ENCODE measurements around the gene NMD3.

NMD3 gene

DNA sequence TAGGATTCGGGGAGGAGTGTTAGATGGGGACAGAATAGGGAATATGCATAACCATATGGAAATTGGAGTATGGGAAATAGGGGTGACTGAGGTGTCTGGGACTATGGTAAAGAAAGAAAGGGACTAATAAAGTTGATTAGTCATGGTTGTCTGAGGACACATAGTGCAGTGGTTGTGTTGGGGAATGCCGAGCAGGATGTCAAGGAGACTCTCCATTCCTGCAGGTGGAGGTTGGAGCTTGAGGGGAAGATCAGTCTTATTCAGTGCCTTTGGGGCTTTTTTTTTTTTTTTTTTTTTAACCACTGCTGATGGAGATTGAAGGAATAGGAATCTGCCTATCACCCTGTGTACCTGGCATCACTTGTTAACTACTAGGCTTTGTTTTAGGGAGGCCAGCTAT, 10.8 kb downstream of the NMD3 start:
- no peak for DNase-seq (ENCODE audit: low spot score)

DNA sequence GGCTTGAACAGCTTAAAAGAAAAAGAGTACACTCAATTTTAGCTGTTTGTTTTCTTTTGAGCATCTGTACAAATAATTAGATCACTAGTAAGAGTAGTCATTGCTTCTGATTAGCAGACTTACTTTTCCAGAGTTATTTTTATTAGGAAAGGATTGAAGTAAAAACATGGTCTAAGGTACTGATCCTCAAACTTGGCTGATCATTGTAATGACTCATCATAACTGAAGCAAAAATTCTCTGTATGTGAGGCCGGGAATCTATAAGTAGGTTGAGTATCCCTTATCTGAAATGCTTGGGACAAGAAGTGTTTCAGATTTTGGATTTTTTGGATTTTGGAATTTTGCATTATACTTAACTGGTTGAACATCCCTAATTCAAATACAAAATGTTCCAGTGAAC, 12.4 kb downstream of the NMD3 start:
- no peak for DNase-seq (ENCODE audit: low spot score)

DNA sequence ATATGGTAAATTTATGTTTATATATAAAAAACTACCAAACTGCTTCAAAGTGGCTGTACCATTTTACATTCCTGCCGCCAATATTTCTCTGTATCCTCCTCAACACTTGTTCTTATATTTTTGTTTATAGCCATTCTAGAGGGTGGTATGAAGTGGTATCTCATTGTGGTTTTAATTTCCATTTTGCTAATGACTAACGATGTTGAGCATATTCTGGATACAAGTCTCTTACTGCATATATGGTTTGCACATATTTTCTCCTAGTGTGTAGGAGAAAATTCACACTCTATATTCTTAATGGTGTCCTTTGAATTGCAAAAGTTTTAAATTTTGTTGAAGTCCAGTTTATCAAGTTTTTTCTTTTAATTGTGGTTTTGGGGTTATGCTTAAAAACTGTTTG, 15.1 kb downstream of the NMD3 start:
- DNase-seq (ENCODE audit: low spot score) = no peak

DNA sequence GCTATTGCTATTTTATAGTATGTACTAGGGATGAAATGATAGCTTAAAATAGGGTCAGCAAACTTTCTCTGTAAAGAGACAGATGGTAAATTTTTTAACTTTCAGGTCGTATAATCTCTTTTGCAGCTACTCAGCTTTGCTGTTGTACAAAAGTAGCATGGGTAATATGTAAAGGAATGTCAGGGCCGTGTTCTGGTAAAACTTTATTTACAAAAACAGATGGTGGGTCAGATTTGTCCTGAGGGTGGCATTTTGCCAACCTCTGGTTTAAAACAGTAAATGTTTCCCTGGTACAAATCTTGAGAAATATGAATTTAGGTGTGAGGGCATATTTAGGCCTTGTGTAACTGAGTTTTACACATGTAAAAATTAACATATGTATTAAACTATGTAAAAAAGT, 18.6 kb downstream of the NMD3 start:
- DNase-seq (ENCODE audit: low spot score) = no peak

DNA sequence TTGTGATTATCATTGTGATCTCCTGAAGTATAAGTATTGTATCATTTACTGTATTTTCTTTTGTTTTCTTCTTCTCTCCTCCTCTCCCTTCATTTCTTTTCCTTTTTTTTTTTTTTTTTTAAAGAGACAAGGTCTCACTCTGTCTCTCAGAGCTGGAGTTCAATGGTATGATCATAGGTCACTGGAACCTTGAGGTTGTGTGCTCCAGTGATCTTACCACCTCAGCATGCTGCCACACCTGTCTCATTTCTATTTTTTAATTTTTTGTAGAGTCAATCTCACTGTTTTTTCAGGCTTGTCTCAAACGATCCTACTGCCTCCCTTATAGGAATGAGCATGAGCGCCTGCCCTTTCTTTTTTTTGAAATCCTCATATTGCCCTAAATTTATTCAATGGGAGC, 23.4 kb downstream of the NMD3 start:
- no peak for DNase-seq (ENCODE audit: low spot score)

DNA sequence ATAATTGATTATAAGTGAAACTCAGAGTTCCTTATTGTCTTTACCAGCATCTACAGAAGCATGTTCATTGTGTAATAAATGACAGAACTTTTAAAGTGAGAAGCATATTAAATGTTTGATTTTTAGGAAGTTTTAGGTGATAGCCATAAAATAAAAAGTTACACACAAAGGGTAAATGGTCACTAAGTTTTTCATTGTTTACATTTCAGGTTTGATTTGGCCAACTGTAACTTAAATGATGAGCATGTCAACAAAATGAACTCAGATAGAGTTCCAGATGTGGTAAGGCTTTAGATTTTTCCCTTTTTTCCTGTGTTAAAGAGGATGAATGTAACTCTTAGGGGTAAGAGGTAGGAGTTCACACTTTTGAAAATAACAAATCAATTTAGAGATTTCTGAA, 25.9 kb downstream of the NMD3 start:
- no peak for DNase-seq (ENCODE audit: low spot score)

DNA sequence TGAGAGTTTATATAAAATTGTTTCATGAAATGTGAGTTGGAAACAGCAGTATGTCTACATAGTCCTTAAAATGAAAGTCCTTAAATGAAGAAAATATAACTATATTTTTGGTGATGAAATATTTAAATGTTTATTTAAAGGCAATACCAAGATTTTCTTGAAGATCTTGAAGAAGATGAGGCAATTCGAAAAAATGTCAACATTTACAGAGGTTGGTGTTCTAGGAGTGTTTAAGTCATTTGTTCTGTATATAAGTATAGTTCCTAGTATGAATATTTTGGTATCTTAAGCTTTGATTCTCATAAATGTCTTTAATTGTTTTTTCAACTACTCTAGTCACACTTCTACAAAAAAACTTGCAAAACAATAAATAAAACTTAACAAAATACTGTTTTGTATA, 29.0 kb downstream of the NMD3 start:
- DNase-seq (ENCODE audit: low spot score) = no peak

DNA sequence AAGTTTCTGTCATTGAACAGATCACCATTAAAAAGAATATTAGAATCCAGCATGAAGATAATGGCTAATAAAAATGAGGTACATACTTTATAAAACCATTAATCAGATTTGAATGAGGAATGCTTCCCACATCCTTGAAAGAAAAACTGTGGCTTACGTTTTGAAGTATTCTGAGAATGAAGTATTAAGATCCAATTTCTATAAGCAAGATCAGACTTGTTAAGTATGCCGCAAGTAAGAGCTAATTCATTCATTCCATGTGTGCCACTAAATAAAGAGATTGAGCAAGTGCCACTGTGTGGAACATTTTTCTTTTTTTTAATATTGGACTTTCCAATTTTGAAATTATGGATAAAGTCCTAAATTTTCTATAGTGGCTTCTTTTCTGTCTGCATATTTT, 30.6 kb downstream of the NMD3 start:
- DNase-seq (ENCODE audit: low spot score) = no peak

DNA sequence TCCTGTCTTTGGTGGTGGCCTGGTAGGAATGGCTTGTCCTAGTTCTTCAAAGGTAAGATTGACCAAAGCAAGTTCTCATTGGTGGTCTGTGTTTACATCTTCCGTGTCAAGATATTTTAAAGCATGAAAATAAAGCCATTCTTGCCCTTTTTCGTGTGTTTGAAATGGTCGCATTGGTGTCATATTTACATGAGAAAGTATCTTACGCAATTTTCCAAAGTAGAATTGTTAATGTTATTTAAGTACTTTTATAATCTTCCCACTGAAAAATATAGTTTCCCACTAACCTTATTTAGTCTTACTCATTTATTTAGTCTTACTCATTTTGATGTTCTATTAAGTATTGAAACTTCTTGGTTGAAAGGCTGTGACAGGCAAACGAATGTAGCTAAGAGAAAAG, 31.0 kb downstream of the NMD3 start:
- no peak for DNase-seq (ENCODE audit: low spot score)

DNA sequence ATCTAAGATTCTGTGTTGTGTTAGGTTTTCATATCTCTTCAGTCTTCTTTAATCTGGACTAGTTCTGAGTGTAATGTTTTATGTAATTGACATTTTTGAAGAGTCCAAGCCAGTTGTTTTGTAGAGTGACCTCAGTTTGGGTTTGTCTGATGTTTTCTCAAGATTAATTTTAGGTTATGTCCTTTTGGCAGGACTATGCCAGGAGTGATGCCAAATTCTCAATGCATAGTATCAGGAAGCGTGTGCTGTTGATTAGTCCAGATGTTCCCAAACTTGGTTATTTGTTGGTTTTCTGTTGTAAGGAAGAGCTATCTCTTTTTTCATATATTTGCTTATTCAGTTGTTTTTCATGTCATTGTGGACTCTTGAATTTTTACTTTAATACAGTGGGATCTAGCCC, 32.6 kb downstream of the NMD3 start:
- no peak for DNase-seq (ENCODE audit: low spot score)

DNA sequence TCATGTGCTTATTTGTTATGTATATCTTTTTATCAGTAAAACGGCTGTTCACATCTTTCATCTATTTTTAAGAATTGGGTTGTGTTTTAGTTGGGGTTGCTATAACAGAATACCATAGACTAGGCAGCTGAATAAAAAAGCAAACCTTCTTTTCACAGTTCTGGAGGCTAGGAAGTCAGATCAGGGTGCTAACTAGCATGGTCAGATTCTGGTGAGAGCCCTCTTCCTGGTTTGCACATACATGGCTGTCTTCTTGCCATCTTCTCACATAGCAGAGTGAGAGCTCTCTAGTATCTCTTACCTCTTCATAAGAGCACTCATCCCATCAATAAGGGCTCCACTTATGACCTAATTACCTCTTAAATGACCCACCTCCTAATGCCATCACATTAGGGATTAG, 33.8 kb downstream of the NMD3 start:
- DNase-seq (ENCODE audit: low spot score) = no peak

DNA sequence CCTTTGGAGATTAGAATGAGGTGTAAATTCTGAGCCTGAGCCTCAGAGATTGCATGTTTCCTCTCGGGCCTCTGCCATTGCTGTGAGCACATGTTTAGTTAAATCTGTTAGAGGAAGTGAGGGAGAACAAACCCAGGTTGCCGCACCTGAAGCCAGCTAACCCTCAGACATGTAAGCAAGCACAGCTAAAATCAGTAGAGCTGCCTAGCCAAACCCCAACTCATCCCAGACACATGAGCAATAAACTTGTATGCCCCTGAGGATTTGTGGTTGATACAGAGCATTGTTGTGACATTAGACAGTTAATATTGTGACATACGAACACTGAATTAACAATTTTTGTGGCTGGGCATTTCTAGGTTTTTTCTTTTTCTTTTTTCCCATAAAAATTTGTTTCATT, 41.9 kb downstream of the NMD3 start:
- DNase-seq (ENCODE audit: low spot score) = no peak

DNA sequence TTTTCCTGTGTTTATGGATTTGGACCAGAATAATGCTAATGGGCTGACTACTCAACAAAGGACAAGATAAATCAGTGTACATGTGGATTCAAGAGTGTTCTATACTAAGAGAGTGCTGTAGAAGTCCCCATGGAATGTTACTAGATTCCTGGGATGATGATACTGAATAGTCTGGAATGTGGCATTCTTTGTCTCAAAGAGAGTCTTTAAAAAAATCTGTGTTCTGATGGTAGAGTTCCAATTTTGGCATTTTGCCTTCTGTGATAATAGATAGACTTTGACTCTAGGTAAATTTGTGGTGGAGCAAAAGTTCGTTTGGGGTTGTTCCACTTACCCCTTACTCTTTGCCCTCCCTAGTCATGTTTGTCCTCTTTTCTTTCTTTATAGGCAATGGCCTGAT, 43.7 kb downstream of the NMD3 start:
- no peak for DNase-seq (ENCODE audit: low spot score)

DNA sequence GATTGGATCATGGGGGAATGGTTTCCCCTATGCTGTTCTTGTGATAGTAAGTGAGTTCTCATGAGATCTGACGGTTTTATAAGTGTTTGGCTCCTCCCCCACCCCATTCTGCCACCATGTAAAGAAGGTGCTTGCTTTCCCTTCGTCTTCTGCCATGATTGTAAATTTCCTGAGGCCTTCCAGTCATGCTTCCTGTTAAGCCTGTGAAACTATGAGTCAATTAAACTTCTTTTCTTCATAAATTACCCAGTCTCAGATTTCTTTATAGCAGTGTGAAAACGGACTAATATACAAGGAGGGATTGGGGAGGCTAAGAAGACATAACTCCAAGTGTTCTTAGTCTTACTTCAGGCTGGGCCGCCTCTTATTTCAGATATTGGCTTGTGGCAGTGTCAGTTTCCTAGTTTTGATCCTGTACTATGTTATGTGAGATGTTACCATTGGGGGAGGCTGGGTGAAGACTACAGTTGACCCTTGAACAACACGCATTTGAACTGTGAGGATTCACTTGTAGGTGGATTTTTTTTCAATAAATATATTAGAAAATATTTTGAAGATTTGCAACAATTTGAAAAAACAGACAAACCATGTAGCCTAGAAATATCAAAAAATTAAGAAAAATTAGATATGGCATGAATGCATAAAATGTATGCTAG, 44.9 kb downstream of the NMD3 start:
- no peak for DNase-seq (ENCODE audit: low spot score)

DNA sequence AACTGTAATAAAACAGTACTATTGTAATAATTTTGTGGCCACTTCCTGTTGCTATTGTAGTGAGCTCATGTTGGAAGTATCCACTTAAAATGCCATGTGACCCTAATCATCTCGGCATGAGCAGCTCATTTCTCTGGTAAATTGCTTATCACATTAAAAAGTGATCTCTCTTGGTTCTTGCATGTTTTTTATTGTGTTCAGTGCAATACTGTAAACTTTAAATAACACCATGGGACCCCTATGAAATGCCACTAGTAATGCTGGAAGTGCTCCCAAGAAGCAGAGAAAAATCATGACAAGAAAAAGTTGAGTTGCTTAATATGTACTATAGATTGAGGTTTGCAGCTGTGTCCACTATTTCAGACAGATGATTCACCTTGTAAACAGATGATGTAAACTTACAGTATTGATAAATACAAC, 45.6 kb downstream of the NMD3 start:
- DNase-seq (ENCODE audit: low spot score) = no peak

DNA sequence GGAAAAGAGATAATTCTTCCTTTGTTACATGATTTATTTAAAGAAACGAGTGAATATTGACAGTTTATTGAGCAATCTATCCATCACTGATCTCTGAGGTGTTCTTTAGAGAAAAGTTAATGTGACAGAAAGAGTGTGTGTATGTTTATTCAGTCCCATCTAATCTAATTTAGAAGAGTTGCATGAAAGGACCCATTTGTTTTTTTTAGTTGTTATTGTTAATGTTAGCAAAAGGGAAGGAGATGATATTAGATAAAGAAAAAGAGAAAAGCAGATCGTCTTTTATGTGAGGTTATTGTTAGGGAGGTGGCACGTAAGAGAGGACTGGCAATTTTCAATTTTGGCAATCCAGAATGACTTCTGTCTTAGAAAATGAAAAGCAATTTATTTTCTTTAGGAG, 46.5 kb downstream of the NMD3 start:
- no peak for DNase-seq (ENCODE audit: low spot score)

DNA sequence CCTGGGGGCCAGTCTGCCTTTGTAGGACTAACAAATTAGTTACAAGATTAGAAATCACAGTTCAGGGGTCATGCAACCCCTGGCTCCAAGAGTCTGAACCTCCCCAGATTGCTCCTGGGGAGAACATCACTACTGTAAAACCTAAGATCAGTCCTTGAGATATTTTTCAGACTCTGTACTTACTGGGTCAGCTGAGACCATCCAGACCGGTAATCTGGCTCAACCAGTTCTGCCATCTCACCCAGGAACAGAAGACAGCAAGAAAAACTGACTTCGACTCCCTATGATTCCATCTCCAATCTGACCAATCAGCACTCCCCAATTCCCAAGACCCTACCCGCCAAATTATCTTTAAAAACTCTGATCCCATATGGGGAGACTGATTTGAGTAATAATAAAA, 47.5 kb downstream of the NMD3 start:
- no peak for DNase-seq (ENCODE audit: low spot score)

DNA sequence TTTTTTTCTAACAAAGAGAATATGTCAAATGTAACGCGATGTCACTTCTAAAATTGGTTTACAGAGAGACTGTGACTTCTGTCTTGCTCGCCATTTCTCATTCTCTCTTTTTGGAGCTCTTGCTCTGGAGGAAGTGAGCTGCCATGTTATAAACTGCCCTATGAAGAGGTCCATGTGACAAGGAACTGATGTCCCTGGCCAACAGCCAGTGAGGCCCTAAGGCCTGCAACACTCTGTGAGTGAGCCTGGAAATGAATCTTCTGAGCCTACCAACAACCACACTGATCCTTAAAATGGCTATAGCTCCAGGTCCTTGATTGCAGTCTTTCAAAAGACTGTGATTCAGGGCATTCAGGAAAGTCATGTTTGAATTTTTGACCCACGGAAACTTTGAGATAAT, 49.9 kb downstream of the NMD3 start:
- DNase-seq (ENCODE audit: low spot score) = no peak

DNA sequence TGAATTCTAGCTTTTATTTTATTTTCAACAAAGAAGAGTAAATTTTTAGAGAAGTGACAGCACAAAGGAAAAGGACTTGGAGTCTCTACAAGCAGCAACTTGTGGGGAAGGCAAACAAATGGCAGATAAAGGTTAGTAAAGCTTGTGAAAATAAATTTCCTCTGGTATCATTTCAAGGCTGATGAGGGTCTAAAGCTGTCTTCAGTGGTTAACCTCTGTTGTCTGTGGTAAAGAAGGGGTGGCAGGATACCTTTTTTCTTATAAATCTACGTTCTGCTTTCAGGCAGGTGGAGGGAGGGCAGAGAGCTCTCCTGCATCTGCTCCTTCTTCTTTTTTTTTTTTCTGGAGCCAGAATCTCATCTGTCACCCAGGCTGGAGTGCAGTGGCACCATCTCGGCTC, 50.5 kb downstream of the NMD3 start:
- DNase-seq (ENCODE audit: low spot score) = no peak

DNA sequence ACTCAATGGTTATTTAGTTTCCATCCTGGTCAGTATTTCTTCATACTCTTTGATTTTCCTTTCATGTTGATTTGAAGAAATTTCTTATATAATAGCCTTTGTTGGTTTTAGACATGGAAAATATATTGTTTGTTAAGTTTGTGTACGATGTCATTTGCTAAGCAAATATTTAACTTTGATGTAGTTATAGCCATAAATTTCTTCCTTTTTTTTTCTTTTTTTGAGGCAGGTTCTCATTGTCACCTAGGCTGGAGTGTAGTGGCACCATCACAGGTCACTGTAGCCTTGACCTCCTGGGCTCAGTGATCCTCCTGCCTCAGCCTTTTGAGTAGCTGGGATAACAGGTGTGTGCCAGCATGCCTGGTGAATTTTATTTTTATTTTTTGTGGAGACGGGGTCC, 51.4 kb downstream of the NMD3 start:
- no peak for DNase-seq (ENCODE audit: low spot score)

DNA sequence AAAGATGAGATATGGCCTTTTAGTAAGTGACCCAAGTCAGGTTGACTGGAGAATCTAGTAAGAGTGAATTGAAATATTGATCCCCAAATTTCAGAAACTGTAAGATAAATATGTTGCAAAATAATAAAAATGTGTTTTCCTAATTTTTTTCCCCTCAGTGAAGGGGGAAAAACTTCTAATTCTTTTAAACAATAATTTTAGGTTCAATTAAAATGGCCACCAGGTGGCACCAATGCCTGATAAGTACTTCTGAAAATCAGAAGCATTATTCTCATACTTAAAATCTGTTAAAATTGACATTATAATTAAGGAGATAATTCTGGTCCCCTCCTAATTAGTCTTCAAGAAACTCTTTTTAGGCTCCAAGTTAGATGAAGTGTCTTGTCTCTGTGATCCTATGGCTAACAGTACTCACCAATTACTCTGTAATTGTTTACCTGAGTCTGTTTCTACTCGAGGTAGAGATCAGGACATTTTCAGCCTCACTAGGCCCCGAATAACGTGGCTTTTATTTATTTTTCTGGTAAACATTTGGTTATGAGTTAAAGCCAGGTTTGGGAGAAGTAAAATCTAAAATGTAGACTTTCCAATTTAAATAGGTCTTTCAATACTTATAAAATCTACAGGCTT, 52.6 kb downstream of the NMD3 start:
- DNase-seq (ENCODE audit: low spot score) = peak; percentile 46

DNA sequence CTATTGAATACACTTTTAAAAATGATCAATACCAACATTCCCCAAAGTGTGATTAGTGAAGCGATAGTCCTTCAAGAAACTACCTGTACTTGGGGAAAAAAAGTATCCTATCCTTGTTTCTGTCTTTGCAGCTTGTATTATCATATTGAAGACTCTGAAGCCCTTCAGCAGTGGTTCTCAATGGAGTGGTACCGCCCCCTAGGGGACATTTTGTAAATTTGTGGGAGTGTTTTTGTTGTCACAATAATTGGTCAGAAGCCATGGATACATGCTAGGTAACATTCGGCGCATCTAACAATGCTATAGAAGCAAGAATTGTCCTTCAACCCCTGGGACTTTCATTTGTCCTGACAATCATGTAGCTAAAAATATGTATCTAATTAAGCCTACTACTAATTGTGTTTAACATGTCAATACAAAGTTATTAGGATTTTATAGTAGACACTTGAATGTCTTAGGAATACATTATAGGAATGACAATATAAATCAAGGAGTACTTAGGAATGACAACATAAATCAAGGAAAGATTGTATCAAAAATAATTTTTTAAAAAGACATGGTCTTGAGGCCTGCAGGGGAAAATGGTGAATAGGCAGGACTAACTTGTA, 53.7 kb downstream of the NMD3 start:
- DNase-seq (ENCODE audit: low spot score) = peak; percentile 68

DNA sequence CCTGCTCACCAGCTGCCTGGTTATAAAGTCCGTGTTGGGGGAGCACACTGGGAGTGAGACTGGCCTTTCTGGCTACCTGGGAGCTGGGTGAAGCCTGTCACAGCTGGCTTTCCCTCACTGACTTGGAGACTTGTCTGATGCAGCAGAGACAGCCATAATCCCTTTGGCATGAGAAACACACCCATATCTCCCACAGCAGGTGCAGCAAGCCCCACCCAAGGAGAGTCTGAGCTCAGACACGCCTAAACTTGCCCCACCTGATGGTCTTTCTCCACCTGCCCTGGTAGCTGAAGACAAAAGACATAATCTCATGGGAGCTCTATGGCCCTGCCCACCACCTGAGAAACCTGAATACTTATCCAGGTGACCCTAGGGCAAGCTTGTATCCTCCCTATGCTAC, 54.8 kb downstream of the NMD3 start:
- no peak for DNase-seq (ENCODE audit: low spot score)

DNA sequence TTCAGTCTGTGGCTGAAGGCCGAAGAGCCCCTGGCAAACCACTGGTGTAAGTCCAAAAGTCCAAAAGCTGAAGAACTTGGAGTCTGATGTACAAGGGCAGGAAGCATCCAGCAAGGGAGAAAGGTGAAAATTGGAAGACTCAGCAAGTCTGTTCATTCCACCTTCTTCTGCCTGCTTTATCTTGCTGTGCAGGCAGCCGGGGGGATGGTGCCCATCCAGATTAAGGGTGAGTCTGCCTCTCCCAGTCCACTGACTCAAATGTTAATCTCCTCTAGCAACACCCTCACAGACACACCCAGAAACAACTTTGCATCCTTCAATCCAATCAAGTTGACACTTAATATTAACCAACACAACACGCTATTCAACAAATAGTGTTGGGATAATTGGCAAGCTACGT, 61.3 kb downstream of the NMD3 start:
- peak; percentile 33 for DNase-seq (ENCODE audit: low spot score)
